K562 (cell line): Measurements from ENCODE around the gene CEP78. TPM values are rescaled to one million over a fixed set of nuclear protein-coding genes. Genes with fewer than 3 reads are reported as not detected.

Source experiments
- ATF7 ChIP-seq: fragments of 450-650 bp; IDR thresholded peaks from 2 replicates; pipeline ENCODE4 v1.7.1; 2014; ENCODE audit warnings: mild to moderate bottlenecking, moderate library complexity
- POLR2H ChIP-seq: IDR thresholded peaks from 2 replicates; pipeline ENCODE4 v1.6.1; 2016; ENCODE audit warnings: missing genetic modification characterization, low read depth, mild to moderate bottlenecking, control low read depth, missing compliant biosample characterization, moderate library complexity
- SIN3B ChIP-seq: fragments of 450-650 bp; IDR thresholded peaks from 2 replicates; pipeline ENCODE4 v1.6.1; 2017; ENCODE audit warnings: low read depth, mild to moderate bottlenecking, moderate library complexity
- SMAD4 ChIP-seq: fragments of 250-450 bp; sonication (Bioruptor Pico); conservative IDR thresholded peaks from 2 replicates; pipeline ENCODE4 v1.8.0; 2021; ENCODE audit warnings: inconsistent platforms, mild to moderate bottlenecking, moderate library complexity
- STAT5A ChIP-seq: IDR thresholded peaks from 2 replicates; pipeline ENCODE4 v1.6.1; 2012; ENCODE audit warnings: low read length, inconsistent platforms, borderline replicate concordance
- TAF7 ChIP-seq: fragments of 450-650 bp; IDR thresholded peaks from 2 replicates; pipeline ENCODE4 v1.6.1; 2016; ENCODE audit warnings: missing genetic modification characterization, missing compliant biosample characterization
- ZBTB8A ChIP-seq: fragments of 450-650 bp; IDR thresholded peaks from 2 replicates; pipeline ENCODE4 v1.6.1; 2018; ENCODE audit warnings: mild to moderate bottlenecking, moderate library complexity; ENCODE audit not compliant: partially characterized antibody
- ZNF318 ChIP-seq, 2 experiments: fragments of 450-650 bp; IDR thresholded peaks; 2 replicates each; pipeline ENCODE4 v1.6.1; 2016; ENCODE audit warnings: mild to moderate bottlenecking in 2 of 2, borderline replicate concordance in 1 of 2, low read depth in 1 of 2, moderate library complexity in 1 of 2
- ZNF696 ChIP-seq: fragments of 250-450 bp; sonication (Bioruptor Pico); conservative IDR thresholded peaks from 2 replicates; pipeline ENCODE4 v1.4.0; 2020; ENCODE audit warnings: mild to moderate bottlenecking, moderate library complexity
- polyA plus RNA-seq, 8 experiments: library from polyadenylated mRNA; depleted of rRNA in 4 of 8; stranded (reverse) in 5 of 8; unstranded in 3 of 8; fragments of >200 nt; fragmentation: Nextera tagmentation in 2 of 8; fragmentation: Illumina TruSeq in 1 of 8; extraction: Ambion mirVana in 2 of 8; extraction: Trizol in 1 of 8; gene quantifications; 2 replicates each; pipeline versions ENCODE4 v1.2.1 to v1.2.3, GENCODE V29; 2011 to 2014; ENCODE audit warnings: inconsistent platforms in 1 of 8, missing spikeins in 1 of 8
- total RNA-seq, 7 experiments: library from RNA; depleted of rRNA in 6 of 7; stranded (reverse); fragments of >200 nt in 6 of 7; fragmentation: Illumina TruSeq in 2 of 7; extraction: Trizol in 2 of 7; gene quantifications; 2 replicates each; pipeline versions ENCODE4 v1.2.1 to v1.2.3, GENCODE V29; 2011 to 2021; ENCODE audit warnings: low replicate concordance in 1 of 7

The CEP78 gene
- total and polyA plus RNA-seq, 9 of the 15 experiments (the other 6 are each of a cell fraction or from before 2014, with no cell fraction given), result 3.5 to 26.0 (median 21.5) TPM

GRCh38 chr9:78235762-78236550, at the start of gene CEP78 (continued):
- TF ChIP-seq ZNF318 (IDR thresholded peaks at IDR 0.05; ENCODE audit: borderline replicate concordance in 1 of 2, low read depth in 1 of 2), result no peak
- no peak for TF ChIP-seq ZNF696
- peak; percentile 39; the same call in 1 of the 2 replicates for TF ChIP-seq SMAD4
- 0 out of 2 replicates have a peak, but pooled peaks have one; percentile 13 for TF ChIP-seq ATF7
- no peak for TF ChIP-seq SIN3B
- no peak for TF ChIP-seq STAT5A
- peak; percentile 61 for TF ChIP-seq POLR2H (tag)
- 0 out of 2 replicates have a peak, but pooled peaks have one; percentile 15 for TF ChIP-seq TAF7 (tag)
- TF ChIP-seq ZBTB8A, result no peak
